Measurements from ENCODE around the gene TFAP2A. TPM values are rescaled to one million over a fixed set of nuclear protein-coding genes. Genes with fewer than 3 reads are reported as not detected.

Gene TFAP2A
- total and polyA plus RNA-seq, 7 experiments from 2014 or later = not detected

DNA sequence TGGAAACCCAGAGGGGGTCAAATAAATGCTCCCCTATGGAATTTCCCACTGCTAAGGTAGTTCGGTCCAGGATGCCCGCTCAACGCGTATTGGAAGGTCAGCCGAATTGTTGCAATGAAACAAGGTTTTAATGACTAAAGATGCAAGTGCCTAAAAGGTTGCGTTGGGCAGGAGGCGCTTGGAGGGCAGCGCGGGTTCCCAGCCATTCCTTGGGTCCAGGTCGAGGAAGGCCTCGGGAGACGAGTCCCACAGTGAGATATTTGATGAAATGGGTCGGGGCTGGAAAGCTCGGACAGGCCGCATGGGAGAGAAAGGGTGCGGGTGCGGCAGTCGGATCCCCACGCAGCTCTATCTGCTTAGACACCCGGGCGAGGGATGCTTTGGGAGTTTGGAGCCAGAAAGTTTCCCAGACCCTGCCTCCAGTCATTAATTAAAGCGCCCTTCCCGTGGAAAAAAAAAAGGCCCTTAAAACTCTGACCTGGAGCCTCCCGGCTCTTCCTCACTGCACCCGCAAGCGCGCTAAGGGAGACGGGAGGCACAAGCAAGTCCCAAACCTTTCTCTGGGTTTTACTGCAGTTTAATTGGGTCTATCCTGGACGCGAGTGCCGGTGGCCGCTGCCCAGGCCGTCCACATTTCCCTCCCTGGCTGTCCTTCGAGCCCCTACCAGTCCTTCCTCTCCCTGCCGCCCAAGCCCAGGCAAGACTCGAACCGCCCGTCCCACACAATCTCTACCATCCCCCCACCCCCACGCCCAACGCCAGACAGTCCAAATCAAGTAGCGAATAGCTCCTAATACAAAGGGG is 24.2 kb downstream of the TFAP2A start:
- ATAC-seq (no peak), DNase-seq (no peak)
- H3K9me3 Mint-ChIP-seq = peaks cover 2 to 94% (median 41%) of the 10 kb centered on the region in 11 donors
- H3K9me3 ChIP-seq (ENCODE audit: control insufficient read depth in 2 of 3, low read length in 3 of 3) = peaks cover 0 to 18% (median 0%) of the 10 kb centered on the region in 3 experiments
- H3K27ac Mint-ChIP-seq = peak overlapping the region in 2 of 9 donors; percentile 38 to 45
- peaks cover 0 to 25% (median 7%) of the 10 kb centered on the region in 5 donors for H3K36me3 Mint-ChIP-seq
- ChIA-PET POLR2A (interaction anchor here (0.6 kb wide), 1 partner anchor 19 kb away, joined by 3 read pairs; no protein-coding TSS in a partner anchor), CTCF (no interaction called here)
- H3K4me1 ChIP-seq (ENCODE audit: control insufficient read depth in 2 of 2, insufficient read depth in 2 of 2, low read length in 2 of 2) = no peaks in the 10 kb centered on the region
- peaks cover 92 to 100% (median 98%) of the 10 kb centered on the region in 5 donors for H3K27me3 Mint-ChIP-seq
- H3K4me1 Mint-ChIP-seq = peaks cover 0 to 10% (median 5%) of the 10 kb centered on the region in 7 donors
- H3K27ac ChIP-seq (ENCODE audit: low read depth, low read length) = no peak overlapping the region
- H3K4me3 Mint-ChIP-seq = peak overlapping the region in 3 of 10 donors; percentile 45 to 65 (median 54)
- no peak overlapping the region for H3K4me3 ChIP-seq (ENCODE audit: low read length)
- intact Hi-C loops (cut with micrococcal nuclease) = no loop called here
- no peaks in the 10 kb centered on the region for H3K36me3 ChIP-seq (ENCODE audit: control insufficient read depth in 2 of 3, insufficient read depth in 3 of 3, low read length in 3 of 3)
- peaks cover 14 to 51% of the 10 kb centered on the region in 2 donors for H3K27me3 ChIP-seq (ENCODE audit: control insufficient read depth in 2 of 2, insufficient read depth in 2 of 2, low read length in 2 of 2)

DNA sequence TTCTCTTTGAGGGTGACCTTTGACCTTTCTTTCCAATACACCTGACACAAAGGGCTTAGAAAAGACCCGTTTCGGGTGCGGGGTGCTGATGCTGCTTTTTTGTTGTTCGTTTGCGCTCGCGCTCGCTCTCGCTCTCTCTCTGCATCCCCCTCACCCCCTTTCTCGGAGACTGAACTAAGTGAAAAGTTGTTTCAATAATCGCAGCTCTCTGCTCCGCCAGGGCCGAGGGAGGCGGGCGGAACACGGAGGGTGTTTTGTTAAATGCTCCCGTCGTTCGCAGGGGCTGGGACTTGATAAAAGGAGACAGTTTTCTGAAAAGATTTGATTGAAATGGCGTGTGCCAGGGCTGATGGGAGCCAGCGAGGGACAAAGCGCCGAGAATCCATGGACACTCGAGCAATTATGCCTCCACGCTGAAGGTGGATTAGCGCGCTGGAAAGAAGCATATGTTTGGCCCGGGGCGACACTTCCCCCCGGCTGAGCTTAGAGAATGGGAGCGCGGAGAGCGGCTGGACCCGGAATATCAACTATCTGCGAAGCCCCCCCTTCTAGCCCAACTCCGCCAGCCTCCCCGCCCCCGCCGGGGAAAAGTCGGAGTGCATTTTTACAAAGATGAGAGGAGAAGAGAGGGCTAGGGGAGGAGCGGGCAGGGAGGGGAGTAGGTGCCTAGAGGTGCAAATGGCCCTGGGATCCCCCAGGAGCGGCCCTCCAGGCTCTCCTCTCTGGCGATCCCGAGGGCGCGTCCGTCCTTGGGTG is 25.0 kb downstream of the TFAP2A start:
- intact Hi-C loops (cut with micrococcal nuclease) = no loop called here
- no peak overlapping the region for H3K4me3 ChIP-seq (ENCODE audit: low read length)
- ChIA-PET POLR2A (no interaction called here), CTCF (no interaction called here)
- H3K27ac ChIP-seq (ENCODE audit: low read depth, low read length) = no peak overlapping the region
- no peaks in the 10 kb centered on the region for H3K36me3 ChIP-seq (ENCODE audit: control insufficient read depth in 2 of 3, insufficient read depth in 3 of 3, low read length in 3 of 3)
- H3K27me3 Mint-ChIP-seq = peaks cover 92 to 99% (median 98%) of the 10 kb centered on the region in 5 donors
- DNase-seq (no peak), ATAC-seq (no peak)
- H3K36me3 Mint-ChIP-seq = peaks cover 0 to 23% (median 7%) of the 10 kb centered on the region in 5 donors
- H3K4me1 ChIP-seq (ENCODE audit: control insufficient read depth in 2 of 2, insufficient read depth in 2 of 2, low read length in 2 of 2) = no peaks in the 10 kb centered on the region
- peaks cover 0 to 10% (median 5%) of the 10 kb centered on the region in 7 donors for H3K4me1 Mint-ChIP-seq
- peaks cover 0 to 18% (median 0%) of the 10 kb centered on the region in 3 experiments for H3K9me3 ChIP-seq (ENCODE audit: control insufficient read depth in 2 of 3, low read length in 3 of 3)
- H3K27ac Mint-ChIP-seq = peak overlapping the region in 5 of 9 donors; percentile 26 to 78 (median 53)
- peaks cover 8 to 51% of the 10 kb centered on the region in 2 donors for H3K27me3 ChIP-seq (ENCODE audit: control insufficient read depth in 2 of 2, insufficient read depth in 2 of 2, low read length in 2 of 2)
- H3K4me3 Mint-ChIP-seq = peak overlapping the region in 5 of 10 donors; percentile 8 to 60 (median 19)
- peaks cover 0 to 94% (median 40%) of the 10 kb centered on the region in 11 donors for H3K9me3 Mint-ChIP-seq

DNA sequence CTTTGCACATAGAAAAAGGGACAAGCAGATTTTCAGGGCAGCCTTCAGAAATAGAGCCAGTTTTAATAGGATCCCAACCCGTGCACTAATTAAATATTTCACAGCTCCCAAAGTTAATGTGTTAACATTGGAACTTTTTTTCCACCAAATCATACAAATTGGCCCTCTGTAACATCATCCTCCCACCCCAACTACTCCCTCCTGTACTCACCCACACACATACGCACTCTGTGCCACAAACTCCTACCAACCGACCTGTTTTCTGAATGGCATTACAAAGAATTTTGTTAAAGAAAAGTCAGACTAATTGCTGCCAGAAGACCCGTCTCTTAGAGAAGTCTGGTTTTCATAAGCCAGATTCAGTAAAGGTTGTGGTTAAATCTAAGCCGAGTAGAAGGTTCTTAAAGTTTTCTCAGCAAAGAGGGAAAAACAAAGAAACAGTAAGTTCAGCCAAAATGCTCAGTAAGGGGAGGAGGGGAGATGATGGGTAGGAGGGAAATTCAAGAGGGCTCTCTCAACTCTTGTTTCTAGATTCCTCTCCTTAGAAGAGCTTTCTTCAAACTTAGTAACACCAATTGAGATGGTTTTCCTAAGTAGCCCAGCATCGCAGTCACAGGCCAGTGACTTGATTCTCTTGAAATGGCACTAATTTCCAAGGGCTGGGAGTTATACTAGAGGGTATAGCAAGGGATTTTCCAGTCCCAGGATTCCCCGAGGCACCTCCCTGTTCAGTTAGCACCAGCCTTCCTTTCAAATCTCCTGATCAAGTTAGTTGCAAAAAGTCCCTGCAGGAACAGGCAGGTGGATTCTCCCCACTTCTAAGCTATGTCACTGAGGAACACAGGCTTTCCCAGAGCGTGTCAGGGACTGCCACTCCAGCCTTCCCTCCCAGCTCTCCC is 27.9 kb downstream of the TFAP2A start:
- H3K4me1 Mint-ChIP-seq = peaks cover 4 to 25% (median 18%) of the 10 kb centered on the region in 7 donors
- H3K4me3 Mint-ChIP-seq = peak overlapping the region in 2 of 10 donors; percentile 9 to 49
- H3K4me1 ChIP-seq (ENCODE audit: control insufficient read depth in 2 of 2, insufficient read depth in 2 of 2, low read length in 2 of 2) = no peaks in the 10 kb centered on the region
- no peak overlapping the region for H3K4me3 ChIP-seq (ENCODE audit: low read length)
- H3K27me3 ChIP-seq (ENCODE audit: control insufficient read depth in 2 of 2, insufficient read depth in 2 of 2, low read length in 2 of 2) = peaks cover 7 to 48% of the 10 kb centered on the region in 2 donors
- ChIA-PET CTCF (no interaction called here), POLR2A (no interaction called here)
- no peak overlapping the region for H3K27ac ChIP-seq (ENCODE audit: low read depth, low read length)
- peaks cover 4 to 20% (median 10%) of the 10 kb centered on the region in 5 donors for H3K36me3 Mint-ChIP-seq
- DNase-seq = no peak
- intact Hi-C loops (cut with micrococcal nuclease) = no loop called here
- no peak overlapping the region for H3K27ac Mint-ChIP-seq
- ATAC-seq = no peak
- peaks cover 0 to 18% (median 0%) of the 10 kb centered on the region in 3 experiments for H3K9me3 ChIP-seq (ENCODE audit: control insufficient read depth in 2 of 3, low read length in 3 of 3)
- H3K27me3 Mint-ChIP-seq = peaks cover 89 to 95% (median 92%) of the 10 kb centered on the region in 5 donors
- H3K9me3 Mint-ChIP-seq = peaks cover 5 to 86% (median 40%) of the 10 kb centered on the region in 11 donors
- no peaks in the 10 kb centered on the region for H3K36me3 ChIP-seq (ENCODE audit: control insufficient read depth in 2 of 3, insufficient read depth in 3 of 3, low read length in 3 of 3)

DNA sequence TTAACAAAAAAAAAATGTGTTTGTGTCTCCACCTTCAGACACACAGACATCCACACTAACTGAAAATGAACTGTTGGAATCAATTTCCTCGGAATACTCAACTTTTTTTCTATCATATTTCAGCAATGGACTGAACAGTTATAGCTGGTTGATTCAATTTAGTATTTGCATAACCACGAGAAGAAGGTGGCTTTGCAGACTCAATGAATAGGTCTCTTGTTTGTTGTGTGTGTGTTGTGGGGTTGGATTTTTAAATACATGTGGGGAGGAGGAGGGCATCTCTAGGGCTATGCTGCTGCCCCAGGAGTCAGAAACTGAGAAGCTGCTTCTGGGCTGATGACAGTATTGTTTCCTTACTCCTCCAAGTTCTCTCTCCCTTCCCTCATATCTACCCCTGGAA is 28.7 kb downstream of the TFAP2A start:
- ATAC-seq (no peak), DNase-seq (no peak)
- Histone ChIP-seq H3K4me1 (ENCODE audit: control insufficient read depth in 2 of 2, insufficient read depth in 2 of 2, low read length in 2 of 2) (no peaks in the 10 kb centered on the region), H3K36me3 (ENCODE audit: control insufficient read depth in 2 of 3, insufficient read depth in 3 of 3, low read length in 3 of 3) (no peaks in the 10 kb centered on the region), H3K9me3 (ENCODE audit: control insufficient read depth in 2 of 3, low read length in 3 of 3) (peaks cover 0 to 12% (median 0%) of the 10 kb centered on the region in 3 experiments), H3K4me3 (ENCODE audit: low read length) (no peak overlapping the region), H3K27ac (ENCODE audit: low read depth, low read length) (no peak overlapping the region), H3K27me3 (ENCODE audit: control insufficient read depth in 2 of 2, insufficient read depth in 2 of 2, low read length in 2 of 2) (peaks cover 7 to 44% of the 10 kb centered on the region in 2 donors)
- Mint-ChIP-seq H3K4me3 (peak overlapping the region in 1 of 10 donors; percentile 49), H3K27me3 (peaks cover 88 to 95% (median 90%) of the 10 kb centered on the region in 5 donors), H3K36me3 (peaks cover 4 to 20% (median 10%) of the 10 kb centered on the region in 5 donors), H3K27ac (peak overlapping the region in 1 of 9 donors; percentile 25), H3K9me3 (peaks cover 5 to 78% (median 36%) of the 10 kb centered on the region in 11 donors), H3K4me1 (peaks cover 4 to 28% (median 18%) of the 10 kb centered on the region in 7 donors)
- CTCF ChIA-PET = no interaction called here
- POLR2A ChIA-PET = no interaction called here
- intact Hi-C loops (cut with micrococcal nuclease) = no loop called here

DNA sequence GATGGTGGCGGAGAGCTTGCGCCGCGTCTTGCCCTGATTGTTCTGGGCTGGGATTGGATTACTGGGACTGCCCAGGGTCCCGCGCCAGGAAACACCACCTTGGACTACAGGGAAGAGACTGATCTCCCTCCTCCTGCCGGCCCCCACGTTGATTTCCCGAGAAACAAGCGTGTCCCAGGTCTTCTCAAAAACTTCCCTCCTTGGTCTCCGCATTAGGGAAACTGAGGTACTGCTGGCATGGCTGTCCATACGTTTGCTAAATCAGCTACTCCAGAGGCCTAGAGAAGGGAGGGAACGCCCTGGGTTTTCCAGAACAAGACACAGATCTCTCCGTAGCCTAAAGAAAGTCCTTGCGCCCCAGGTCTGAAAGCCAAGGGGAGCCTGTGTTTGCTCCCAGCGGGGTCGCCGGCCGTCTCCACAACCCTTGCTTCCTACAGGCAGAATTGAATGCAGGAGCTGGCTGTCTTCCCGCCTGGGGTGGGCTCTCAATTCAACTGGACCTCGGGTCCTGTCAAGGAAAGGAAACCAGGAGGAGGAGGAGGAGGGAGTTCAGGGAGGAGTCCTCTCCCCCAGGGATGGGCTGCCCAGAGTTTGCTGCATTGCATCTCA is 29.2 kb downstream of the TFAP2A start:
- H3K27ac Mint-ChIP-seq = peak overlapping the region in 1 of 9 donors; percentile 19
- H3K4me1 Mint-ChIP-seq = peaks cover 4 to 33% (median 20%) of the 10 kb centered on the region in 7 donors
- no peak overlapping the region for H3K27ac ChIP-seq (ENCODE audit: low read depth, low read length)
- ChIA-PET POLR2A (no interaction called here), CTCF (no interaction called here)
- DNase-seq (no peak), ATAC-seq (no peak)
- intact Hi-C loops (cut with micrococcal nuclease) = loop anchor here in 1 of 2 donors (2.0 kb wide), 1 partner anchor 27 kb away; no protein-coding TSS in a partner anchor
- H3K4me1 ChIP-seq (ENCODE audit: control insufficient read depth in 2 of 2, insufficient read depth in 2 of 2, low read length in 2 of 2) = no peaks in the 10 kb centered on the region
- peaks cover 88 to 95% (median 91%) of the 10 kb centered on the region in 5 donors for H3K27me3 Mint-ChIP-seq
- H3K9me3 Mint-ChIP-seq = peaks cover 5 to 78% (median 37%) of the 10 kb centered on the region in 11 donors
- H3K9me3 ChIP-seq (ENCODE audit: control insufficient read depth in 2 of 3, low read length in 3 of 3) = peaks cover 0 to 11% (median 0%) of the 10 kb centered on the region in 3 experiments
- H3K36me3 ChIP-seq (ENCODE audit: control insufficient read depth in 2 of 3, insufficient read depth in 3 of 3, low read length in 3 of 3) = no peaks in the 10 kb centered on the region
- H3K36me3 Mint-ChIP-seq = peaks cover 4 to 20% (median 10%) of the 10 kb centered on the region in 5 donors
- no peak overlapping the region for H3K4me3 ChIP-seq (ENCODE audit: low read length)
- peaks cover 7 to 44% of the 10 kb centered on the region in 2 donors for H3K27me3 ChIP-seq (ENCODE audit: control insufficient read depth in 2 of 2, insufficient read depth in 2 of 2, low read length in 2 of 2)
- H3K4me3 Mint-ChIP-seq = peak overlapping the region in 1 of 10 donors; percentile 8
